Heart left ventricle (tissue), 13 donors: ENCODE results near the gene MSI2.

Source experiments
- CTCF ChIP-seq, 12 donors: fragments of 200-600 bp; sonication (generic) in 4 of 12; IDR thresholded peaks; one replicate each; pipeline versions ENCODE4 v1.5.0 to v1.8.0; 2018 to 2022; ENCODE audit warnings: antibody characterized with exemption in 12 of 12, mild to moderate bottlenecking in 5 of 12
- POLR2A ChIP-seq, 2 donors: fragments of 450-650 bp; IDR thresholded peaks; one replicate each; pipeline ENCODE4 v1.6.1; 2017; ENCODE audit warnings: antibody characterized with exemption in 2 of 2, mild to moderate bottlenecking in 2 of 2, moderate library complexity in 2 of 2
- donor health status: ischemic (EF 13 %, LVEDD 7.1; RV severe dilation, severe dysfunction).
- donor health status: DM: no; HTN: yes; CAD: no.
- donor health status: DM: no; HTN: no; CAD: no.
- donor health status: ischemic (EF 25% LVEDD 6.9; RV normal size, moderate dysfunction).
- donor health status: ischemic (EF 25% LVEDD 5.7; RV mildly dilated, moderate dysfunction).
- donor health status: ischemic (EF 35%, LVEDD 5.7; RV mildly dilated, moderate dysfunction).
- donor health status: nonischemic (EF 11% LVEDD 7.7; RV severe dilation, severe dysfunction).
- donor health status: DM: yes; HTN: yes; CAD: no.
- donor health status: PGD.
- donor health status: ischemic (EF 29% LVEDD 5.4; RV normal size, mild dysfunction).
- donor health status: nonischemic (EF 23%, LVEDD 6.1; RV moderate dilation, normal function).

GRCh38 chr17:57639381-57639780 lies 383.1 kb downstream of the MSI2 start:
- TF ChIP-seq CTCF (IDR thresholded peaks at IDR 0.05) (no peak), POLR2A (IDR thresholded peaks at IDR 0.05) (no peak)
